Measurements from ENCODE around the gene SPOCK1.
"Not testable (repeated sequence)": the region's sequence is repeated elsewhere in the genome, so short reads cannot be mapped to it uniquely, and the experiment has no call there.

The SPOCK1 gene

GRCh38 chr5:137395011-137395755 lies 103.9 kb downstream of the SPOCK1 start:
- no peak for DNase-seq (ENCODE audit: low read depth in 2 of 2)

DNA sequence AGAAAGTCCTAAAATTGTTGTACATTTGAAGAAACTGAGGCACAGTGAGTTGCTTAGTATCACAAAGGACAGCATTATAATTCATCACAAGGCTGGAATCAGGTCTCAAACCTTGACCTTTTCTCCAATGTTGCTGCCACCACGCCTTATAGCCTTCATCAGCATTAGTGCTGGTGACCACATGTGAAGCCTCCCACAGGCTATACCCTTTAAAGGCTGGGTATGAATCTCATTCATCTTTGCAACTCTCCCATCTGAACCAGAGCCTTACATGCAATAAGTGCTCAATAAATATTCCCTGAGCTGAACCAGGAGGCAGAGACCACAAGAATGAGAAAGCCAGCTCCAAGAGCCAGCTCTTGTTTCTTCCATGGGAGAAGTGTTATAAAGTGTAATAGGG lies 104.7 kb downstream of the SPOCK1 start:
- no peak for DNase-seq (ENCODE audit: low read depth in 2 of 2)

DNA sequence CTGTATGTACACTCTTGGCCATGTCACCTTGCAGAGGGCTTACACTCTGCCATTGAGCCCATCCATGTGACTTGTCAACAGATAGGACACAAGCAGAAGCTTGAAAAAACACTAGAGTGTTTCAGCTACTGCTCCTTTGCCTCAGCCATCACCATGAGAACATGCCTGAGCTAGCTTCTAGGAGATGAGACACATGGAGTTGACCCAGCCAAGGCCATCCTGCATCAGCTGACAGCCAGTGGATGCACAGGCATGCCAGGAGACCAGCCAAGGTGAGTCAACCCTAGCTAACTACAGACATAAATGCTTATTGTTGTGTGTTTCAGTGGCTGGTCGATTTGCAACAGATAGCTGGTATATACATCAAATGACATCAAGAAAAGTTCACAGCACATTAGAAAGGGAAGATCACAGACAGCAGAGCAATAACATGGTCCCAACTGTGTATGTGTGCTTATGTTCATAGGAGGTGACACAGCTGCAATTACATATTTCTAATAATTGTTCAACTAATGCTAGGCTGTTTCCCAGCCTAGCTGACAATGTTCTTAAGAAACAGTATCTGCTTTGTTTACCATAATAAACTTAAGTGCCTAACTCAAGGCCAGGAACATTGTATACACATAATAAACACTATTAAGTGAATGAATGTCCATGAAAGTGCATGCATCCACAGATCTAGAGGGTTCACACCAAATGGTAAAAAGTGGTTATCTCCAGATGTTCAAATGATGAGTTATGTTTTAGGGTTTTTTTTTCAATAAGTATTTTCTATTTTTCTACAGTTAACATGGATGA lies 105.7 kb downstream of the SPOCK1 start:
- no peak for DNase-seq (ENCODE audit: low read depth in 2 of 2)

- no peak for DNase-seq (ENCODE audit: low read depth in 2 of 2)
Measured at GRCh38 chr5:137392261-137392660, 106.9 kb downstream of the SPOCK1 start.

DNA sequence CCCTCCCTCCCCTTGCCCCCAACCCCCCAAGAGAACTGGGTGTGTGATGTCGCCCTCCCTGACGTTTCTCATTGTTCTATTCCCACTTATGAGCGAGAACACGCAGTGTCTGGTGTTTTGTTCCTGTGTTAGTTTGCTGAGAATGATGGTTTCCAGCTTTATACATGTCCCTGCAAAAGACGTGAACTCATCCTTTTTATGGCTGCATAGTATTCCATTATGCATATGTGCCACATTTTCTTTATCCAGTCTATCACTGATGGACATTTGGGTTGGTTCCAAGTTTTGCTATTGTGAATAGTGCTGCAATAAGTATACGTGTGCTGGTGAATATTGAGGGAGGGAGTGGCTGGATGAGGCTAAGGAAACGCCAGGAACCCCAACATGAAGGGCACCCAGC lies 108.1 kb downstream of the SPOCK1 start:
- not testable (repeated sequence) for DNase-seq (ENCODE audit: low read depth in 2 of 2)

- no peak for DNase-seq (ENCODE audit: low read depth in 2 of 2)
Measured at GRCh38 chr5:137389042-137389441, 110.1 kb downstream of the SPOCK1 start.

- DNase-seq (ENCODE audit: low read depth in 2 of 2), result no peak
Measured at GRCh38 chr5:137385064-137385463, 114.1 kb downstream of the SPOCK1 start.

- DNase-seq (ENCODE audit: low read depth in 2 of 2), result no peak
Measured at GRCh38 chr5:137383909-137384308, 115.2 kb downstream of the SPOCK1 start.

DNA sequence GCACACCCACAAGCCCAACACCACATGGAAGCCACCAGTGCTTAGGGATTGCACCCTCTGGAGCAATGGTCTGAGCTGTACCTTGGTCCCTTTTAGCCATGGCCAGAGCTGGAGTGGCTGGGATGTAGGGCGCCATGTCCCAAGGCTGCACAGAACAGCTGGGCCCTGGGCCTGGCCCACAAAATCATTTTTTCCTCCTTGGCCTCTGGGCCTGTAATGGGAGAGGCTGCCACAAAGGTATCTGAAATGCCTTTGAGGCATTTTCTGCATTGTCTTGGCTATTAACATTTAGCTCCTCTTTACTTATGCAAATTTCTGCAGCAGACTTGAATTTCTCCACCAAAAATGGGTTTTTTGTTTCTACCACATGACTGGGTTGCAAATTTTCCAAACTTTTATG lies 117.6 kb downstream of the SPOCK1 start:
- no peak for DNase-seq (ENCODE audit: low read depth in 2 of 2)

- no peak for DNase-seq (ENCODE audit: low read depth in 2 of 2)
Measured at GRCh38 chr5:137379555-137380286, 119.4 kb downstream of the SPOCK1 start.

DNA sequence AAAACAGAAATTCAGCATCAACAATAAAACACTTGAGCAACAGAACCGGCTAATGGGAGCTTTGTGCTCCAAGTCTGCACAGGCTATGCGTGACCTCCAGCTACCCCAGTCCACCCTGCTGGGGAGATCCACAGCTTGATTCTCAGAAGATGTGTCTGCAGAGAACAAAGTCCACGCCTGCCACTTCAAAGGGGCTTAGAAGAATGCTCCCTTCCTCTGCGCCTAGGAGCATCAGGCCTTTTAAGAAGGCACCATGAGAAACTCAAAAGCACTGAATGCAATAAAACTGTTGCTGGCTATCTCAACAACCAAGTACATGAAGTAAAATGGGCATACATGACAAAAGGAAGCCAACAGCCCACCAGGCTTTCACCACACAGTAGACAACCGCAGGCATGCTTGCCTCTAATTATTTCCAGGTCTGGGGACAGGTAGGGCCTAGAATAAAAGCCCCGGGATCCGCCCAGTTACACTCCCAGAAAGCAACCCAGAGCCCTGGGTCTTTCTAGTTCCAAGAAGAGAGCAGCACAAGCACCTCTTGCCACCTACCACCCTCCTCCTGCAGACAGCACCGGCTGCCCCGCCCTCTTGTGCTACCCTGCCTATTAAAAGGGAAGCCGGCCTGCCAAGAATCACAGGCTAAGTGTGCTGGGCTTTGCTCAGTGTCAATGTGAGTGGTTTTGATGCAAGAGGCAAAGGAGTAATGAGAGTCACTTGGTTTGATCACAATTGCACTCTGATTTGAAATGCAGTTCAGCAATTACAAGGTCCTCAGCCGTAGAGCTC lies 123.2 kb downstream of the SPOCK1 start:
- no peak for DNase-seq (ENCODE audit: low read depth in 2 of 2)

DNA sequence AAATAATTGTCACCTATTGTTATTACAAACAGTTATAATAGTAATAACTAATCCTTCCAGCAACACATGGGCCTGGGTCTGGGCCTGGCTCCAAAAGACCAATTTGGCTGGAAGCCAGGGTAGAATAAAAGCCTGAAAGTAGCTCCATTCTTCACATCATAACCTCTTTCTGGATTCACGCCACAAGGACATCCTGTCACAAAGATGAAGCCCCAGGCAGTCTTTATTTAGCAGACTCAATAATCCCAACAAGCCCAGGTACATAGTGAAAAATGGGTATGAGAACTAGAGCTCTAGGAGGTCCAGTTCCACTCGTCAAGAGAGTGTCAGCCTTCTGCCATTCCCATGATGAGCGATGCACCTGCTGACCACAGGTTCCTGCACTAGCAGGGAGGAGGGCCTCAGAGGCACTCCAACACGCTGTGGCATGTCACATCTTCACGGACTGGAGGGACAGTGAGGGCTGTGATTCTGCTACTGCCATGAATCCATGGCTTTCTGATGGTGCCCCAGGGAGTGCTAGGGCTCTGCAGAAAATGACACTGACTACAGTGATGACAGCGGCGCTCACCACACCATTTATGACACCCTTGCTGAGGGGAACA lies 124.9 kb downstream of the SPOCK1 start:
- DNase-seq (ENCODE audit: low read depth in 2 of 2), result no peak

GRCh38 chr5:137372773-137373160 lies 126.4 kb downstream of the SPOCK1 start:
- no peak for DNase-seq (ENCODE audit: low read depth in 2 of 2)

GRCh38 chr5:137372016-137372772 lies 126.9 kb downstream of the SPOCK1 start:
- no peak for DNase-seq (ENCODE audit: low read depth in 2 of 2)

DNA sequence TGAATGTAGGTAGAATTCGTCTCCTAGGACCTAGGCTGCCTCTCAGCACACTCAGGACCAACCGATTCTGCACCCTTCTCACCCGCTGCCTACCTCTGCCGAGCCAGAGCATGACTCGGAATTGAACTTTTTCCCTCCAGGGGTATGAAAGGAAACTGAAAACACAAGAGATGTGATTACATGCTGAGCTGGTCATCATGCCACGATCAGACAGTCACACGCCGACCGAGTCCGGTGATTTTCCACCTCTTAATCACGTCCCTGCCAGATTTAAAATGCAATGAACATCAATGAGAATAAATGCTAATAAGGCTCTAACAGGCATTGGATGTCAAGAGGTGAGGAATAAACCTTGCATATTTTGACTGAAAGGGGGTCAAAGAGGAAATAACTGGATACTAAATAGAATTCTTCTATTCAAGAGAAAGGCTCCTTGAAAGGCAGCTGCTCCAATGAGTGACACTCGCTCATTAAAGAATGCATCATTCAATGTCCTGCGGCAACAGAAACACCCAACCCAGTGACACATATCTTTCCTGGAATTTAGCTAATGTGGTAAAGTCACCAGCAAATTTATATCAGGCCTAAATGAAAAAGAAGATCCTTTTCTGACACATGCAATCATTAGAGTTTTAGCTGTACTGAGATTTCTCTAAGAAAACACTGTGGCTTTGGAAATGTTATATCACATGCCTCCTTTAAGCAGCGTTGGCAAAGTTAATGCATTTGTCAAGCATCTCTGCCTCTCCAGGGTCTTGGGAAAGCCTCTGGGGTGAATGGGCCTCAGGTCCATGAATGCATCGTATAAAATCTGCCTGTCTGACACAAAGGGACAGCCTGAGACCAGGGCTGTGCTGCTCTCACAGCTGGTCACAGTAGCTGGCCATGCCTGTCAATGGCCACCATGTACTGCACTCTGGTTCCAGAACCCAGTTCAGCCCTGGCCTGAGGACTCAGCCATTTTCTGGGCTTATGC lies 128.7 kb downstream of the SPOCK1 start:
- DNase-seq (ENCODE audit: low read depth in 2 of 2), result no peak

GRCh38 chr5:137368651-137369050 lies 130.5 kb downstream of the SPOCK1 start:
- DNase-seq (ENCODE audit: low read depth in 2 of 2), result no peak

DNA sequence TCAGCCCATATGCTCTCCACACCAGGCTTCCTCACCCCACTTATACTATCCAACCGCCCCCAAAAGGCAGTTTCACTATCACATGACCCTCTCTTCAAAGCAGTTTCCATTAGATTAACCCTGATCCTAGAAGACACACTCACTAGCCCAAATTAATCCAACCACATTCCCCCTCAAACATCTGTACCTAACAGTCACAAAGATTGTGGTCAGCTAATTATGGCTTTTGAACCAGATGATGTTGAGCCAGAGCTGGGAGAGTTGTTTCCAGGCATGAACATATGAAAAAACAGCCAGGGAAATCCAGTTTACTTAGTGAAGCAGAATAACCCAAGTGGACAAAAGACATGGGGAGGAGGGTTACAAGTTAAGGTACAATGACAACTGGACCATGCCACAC lies 131.2 kb downstream of the SPOCK1 start:
- DNase-seq (ENCODE audit: low read depth in 2 of 2), result no peak

DNA sequence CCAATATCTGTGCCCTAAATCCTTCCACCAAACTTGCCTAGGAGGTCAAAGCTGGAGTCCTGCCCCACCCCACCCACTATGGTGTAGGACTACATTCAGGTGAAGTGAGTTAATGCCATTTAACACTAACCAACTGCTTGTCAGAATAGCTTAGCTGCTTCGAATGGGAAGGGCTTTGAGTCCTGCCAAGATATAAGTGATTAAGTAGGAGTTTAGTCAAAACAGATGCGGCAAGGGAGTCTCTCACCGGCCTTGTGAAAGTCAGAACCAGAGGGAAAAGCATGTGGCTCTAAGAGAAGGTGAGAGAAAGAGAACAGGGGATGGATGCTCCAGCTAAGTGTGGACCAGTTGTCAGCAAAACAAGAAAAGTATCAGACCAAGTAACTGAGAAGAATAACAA lies 132.6 kb downstream of the SPOCK1 start:
- DNase-seq (ENCODE audit: low read depth in 2 of 2), result no peak

GRCh38 chr5:137365126-137365865 lies 133.8 kb downstream of the SPOCK1 start:
- no peak for DNase-seq (ENCODE audit: low read depth in 2 of 2)

Measured in stimulated activated CD4-positive, alpha-beta T cell treated with anti-CD3 and anti-CD28 coated beads, Interleukin-1b, Interleukin-23, amount 100 ng/mL, for 4 hours (primary cell).